Pancreas (tissue), 10 donors: Measurements from ENCODE around the gene DGLUCY. TPM values are rescaled to one million over a fixed set of nuclear protein-coding genes. Genes with fewer than 3 reads are reported as not detected.
A peak's percentile ranks its signal among the peaks of the same experiment; 100 is the strongest.

Experiments used
- ATAC-seq, 4 donors: fragments of 200-7000 bp; cut with Tn5 transposase; one replicate each; pipeline versions ENCODE4 v1.8.0 to v1.9.1; 2020; ENCODE audit warnings: mild to moderate bottlenecking in 4 of 4, moderate library complexity in 4 of 4
- DNase-seq, 6 donors: peaks; one replicate each; pipeline ENCODE4 v3.0.0-alpha.2; 2020
- FAIRE-seq: peaks from 2 replicates; lab custom pipeline; 2012; peaks lifted over from hg19 to GRCh38; lab: Jason Lieb, UNC
- H3K27ac ChIP-seq, 4 donors: fragments of 200-600 bp; sonication (generic); 1 replicate in 3 of 4; 2 replicates in 1 of 4; pipeline versions ENCODE4 v1.5.0 to v1.8.0; 2020
- H3K27me3 ChIP-seq, 4 donors: fragments of 200-600 bp; one replicate each; pipeline ENCODE4 v1.8.0; 2021
- H3K36me3 ChIP-seq, 3 donors: fragments of 200-600 bp; sonication (generic) in 1 of 3; one replicate each; pipeline versions ENCODE4 v1.5.0 to v1.8.0; 2020 to 2021
- H3K4me1 ChIP-seq, 3 donors: fragments of 200-600 bp; one replicate each; pipeline ENCODE4 v1.8.0; 2021
- H3K4me3 ChIP-seq, 4 donors: fragments of 200-600 bp; sonication (generic) in 2 of 4; one replicate each; pipeline versions ENCODE4 v1.5.0 to v1.8.0; 2020 to 2021
- H3K9me3 ChIP-seq, 4 donors: fragments of 200-600 bp; one replicate each; pipeline ENCODE4 v1.8.0; 2021
- CTCF ChIP-seq, 4 donors: fragments of 200-600 bp; sonication (generic) in 3 of 4; IDR thresholded peaks; one replicate each; pipeline versions ENCODE4 v1.5.0 to v1.8.0; 2021; ENCODE audit warnings: antibody characterized with exemption in 4 of 4
- WGBS, 2 donors: extraction: QIAGEN DNeasy Blood & Tissue Kit; methylation state at CpG; one replicate each; pipeline ENCODE4 v1.1.7; 2013; 5-methylcytosine and 5-hydroxymethylcytosine counted together
- intact Hi-C, 3 donors: fragments of 100-400 bp; cut with DNase I; formaldehyde crosslinking; loops; one replicate each; pipeline versions ENCODE4 v1.11.1 to v1.14.2; 2022
- polyA plus RNA-seq, 2 donors: library from polyadenylated mRNA; stranded (reverse); fragments of 200-250 nt; gene quantifications; one replicate each; pipeline ENCODE4 v1.2.3, GENCODE V29; 2013
- total RNA-seq, 6 donors: library from RNA; stranded (reverse); fragmentation: NEBNext Ultra II Directional in 4 of 6; extraction: Animal tissue kit (Norgen Biotek cat#: 25700) in 4 of 6; gene quantifications; one replicate each; pipeline versions ENCODE4 v1.2.1 to v1.2.4, GENCODE V29; 2021 to 2023
- donor health status: healthy with polysubstance abuse.
- donor health status: DM: no; HTN: no; CAD: no; lungs with moderate emphysema.
- donor health status: DM: no; HTN: no; CAD: no.
- donor health status: control.
- donor health status: control.
- donor health status: Bipolar disorder and iron deficiency.
- donor health status: DM: yes; HTN: yes; CAD: no.
- donor health status: DM: no; HTN: no; CAD: no.
- donor health status: DM: no; HTN: no; CAD: no.
- donor health status: DM: yes; HTN: yes; CAD: no.

The DGLUCY gene
- total and polyA plus RNA-seq, 8 donors, result 11.9 to 43.4 (median 23.1) TPM

GRCh38 chr14:91250912-91251311 lies 137.0 kb downstream of the DGLUCY start:
- H3K4me1 ChIP-seq, result peaks cover 0 to 4% (median 0%) of the 10 kb centered on the region in 3 donors
- H3K27ac ChIP-seq, result no peak overlapping the region
- WGBS, 2 donors, result 80 to 85% methylated on average over 5 of the region's 5 CpGs
- no peak for ATAC-seq
- intact Hi-C loops, result no loop called here
- no peak for TF ChIP-seq CTCF (IDR thresholded peaks at IDR 0.05)
- H3K36me3 ChIP-seq, result no peaks in the 10 kb centered on the region
- no peak for FAIRE-seq
- peak in 1 of 6 donors; percentile 28 for DNase-seq
- H3K4me3 ChIP-seq, result no peak overlapping the region
- no peaks in the 10 kb centered on the region for H3K27me3 ChIP-seq
- no peaks in the 10 kb centered on the region for H3K9me3 ChIP-seq

GRCh38 chr14:91252871-91253794 lies 139.3 kb downstream of the DGLUCY start:
- H3K27ac ChIP-seq, result no peak overlapping the region
- WGBS, 2 donors, result 2 to 6% methylated on average over 38 to 95 of the region's 95 CpGs
- peaks cover 0 to 4% (median 0%) of the 10 kb centered on the region in 3 donors for H3K4me1 ChIP-seq
- H3K36me3 ChIP-seq, result no peaks in the 10 kb centered on the region
- ATAC-seq (peak; percentile 54 to 85 (median 74)), FAIRE-seq (no peak), DNase-seq (peak in 3 of 6 donors; percentile 30 to 83 (median 68))
- intact Hi-C loops, result no loop called here
- no peak for TF ChIP-seq CTCF (IDR thresholded peaks at IDR 0.05)
- H3K9me3 ChIP-seq, result no peaks in the 10 kb centered on the region
- peak overlapping the region; percentile 28 to 67 (median 44) for H3K4me3 ChIP-seq
- H3K27me3 ChIP-seq, result no peaks in the 10 kb centered on the region

GRCh38 chr14:91253795-91254323 lies 140.0 kb downstream of the DGLUCY start:
- FAIRE-seq, result no peak
- peak in 1 of 6 donors; percentile 74 for DNase-seq
- no peak for TF ChIP-seq CTCF (IDR thresholded peaks at IDR 0.05)
- Histone ChIP-seq H3K4me1 (peaks cover 0 to 4% (median 0%) of the 10 kb centered on the region in 3 donors), H3K36me3 (no peaks in the 10 kb centered on the region), H3K27ac (no peak overlapping the region), H3K27me3 (no peaks in the 10 kb centered on the region), H3K9me3 (no peaks in the 10 kb centered on the region), H3K4me3 (peak overlapping the region; percentile 26 to 67 (median 44))
- peak; percentile 6 to 34 (median 30) for ATAC-seq
- intact Hi-C loops, result no loop called here
- 26 to 30% methylated on average over 19 to 20 of the region's 20 CpGs for WGBS, 2 donors

GRCh38 chr14:91254461-91254860 lies 140.6 kb downstream of the DGLUCY start:
- Histone ChIP-seq H3K36me3 (no peaks in the 10 kb centered on the region), H3K9me3 (no peaks in the 10 kb centered on the region), H3K4me1 (peaks cover 0 to 4% (median 0%) of the 10 kb centered on the region in 3 donors), H3K4me3 (no peak overlapping the region), H3K27me3 (no peaks in the 10 kb centered on the region), H3K27ac (no peak overlapping the region)
- WGBS, 2 donors, result 67 to 70% methylated on average over 3 of the region's 3 CpGs
- TF ChIP-seq CTCF (IDR thresholded peaks at IDR 0.05), result no peak
- FAIRE-seq (no peak), ATAC-seq (no peak), DNase-seq (no peak)
- intact Hi-C loops, result no loop called here
